ENCODE measurements around the gene ADD2.

GRCh38 chr2:70633508-70633907 lies 134.5 kb downstream of the ADD2 start:
- no peak for TF ChIP-seq EZH2 (IDR thresholded peaks at IDR 0.05; ENCODE audit: low read depth)
- TF ChIP-seq, protein P1, sequence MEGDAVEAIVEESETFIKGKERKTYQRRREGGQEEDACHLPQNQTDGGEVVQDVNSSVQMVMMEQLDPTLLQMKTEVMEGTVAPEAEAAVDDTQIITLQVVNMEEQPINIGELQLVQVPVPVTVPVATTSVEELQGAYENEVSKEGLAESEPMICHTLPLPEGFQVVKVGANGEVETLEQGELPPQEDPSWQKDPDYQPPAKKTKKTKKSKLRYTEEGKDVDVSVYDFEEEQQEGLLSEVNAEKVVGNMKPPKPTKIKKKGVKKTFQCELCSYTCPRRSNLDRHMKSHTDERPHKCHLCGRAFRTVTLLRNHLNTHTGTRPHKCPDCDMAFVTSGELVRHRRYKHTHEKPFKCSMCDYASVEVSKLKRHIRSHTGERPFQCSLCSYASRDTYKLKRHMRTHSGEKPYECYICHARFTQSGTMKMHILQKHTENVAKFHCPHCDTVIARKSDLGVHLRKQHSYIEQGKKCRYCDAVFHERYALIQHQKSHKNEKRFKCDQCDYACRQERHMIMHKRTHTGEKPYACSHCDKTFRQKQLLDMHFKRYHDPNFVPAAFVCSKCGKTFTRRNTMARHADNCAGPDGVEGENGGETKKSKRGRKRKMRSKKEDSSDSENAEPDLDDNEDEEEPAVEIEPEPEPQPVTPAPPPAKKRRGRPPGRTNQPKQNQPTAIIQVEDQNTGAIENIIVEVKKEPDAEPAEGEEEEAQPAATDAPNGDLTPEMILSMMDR (conservative IDR thresholded peaks at IDR 0.05) = no peak

Measured in PC-9 (cell line).